GM19372 (cell line): ENCODE measurements around the gene MMP17.
A peak's percentile ranks its signal among the peaks of the same experiment; 100 is the strongest.
"Not testable (repeated sequence)": the region's sequence is repeated elsewhere in the genome, so short reads cannot be mapped to it uniquely, and the experiment has no call there.

ENCODE experiments used
- ATAC-seq: cut with Tn5 transposase; IDR thresholded peaks from one replicate; pipeline ENCODE4 v1.9.1; 2021; ENCODE audit warnings: mild to moderate bottlenecking, low read depth, moderate library complexity; ENCODE audit not compliant: unreplicated experiment

Gene MMP17

GRCh38 chr12:131799828-131800593 is 28.2 kb upstream of the MMP17 start:
- no peak for ATAC-seq

DNA sequence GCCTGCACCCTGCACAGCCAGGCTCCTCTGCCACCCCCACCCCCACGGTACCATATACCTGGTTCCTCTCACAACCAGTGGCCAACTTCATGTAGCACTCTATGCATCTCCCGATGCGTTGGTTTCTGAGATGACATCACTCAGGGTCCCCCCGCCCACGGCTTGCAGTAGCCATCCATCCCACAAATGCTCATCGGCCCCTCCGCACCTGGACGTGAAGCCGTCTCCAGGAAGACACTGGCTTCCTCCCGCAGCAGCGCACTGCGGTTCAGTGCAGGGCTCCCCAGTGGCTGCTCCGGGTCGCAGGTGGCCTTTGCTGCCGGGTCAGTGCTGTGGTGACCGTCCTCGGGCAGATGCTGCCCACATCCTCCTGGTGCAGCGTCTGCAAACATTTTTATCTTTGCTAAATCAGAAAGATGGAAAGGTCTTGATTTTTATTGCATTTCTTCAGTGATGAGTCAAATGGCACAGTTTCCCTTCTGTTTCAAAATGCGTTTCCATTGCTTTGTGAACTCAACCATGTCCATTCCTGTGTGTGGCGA is 27.5 kb upstream of the MMP17 start:
- no peak for ATAC-seq

DNA sequence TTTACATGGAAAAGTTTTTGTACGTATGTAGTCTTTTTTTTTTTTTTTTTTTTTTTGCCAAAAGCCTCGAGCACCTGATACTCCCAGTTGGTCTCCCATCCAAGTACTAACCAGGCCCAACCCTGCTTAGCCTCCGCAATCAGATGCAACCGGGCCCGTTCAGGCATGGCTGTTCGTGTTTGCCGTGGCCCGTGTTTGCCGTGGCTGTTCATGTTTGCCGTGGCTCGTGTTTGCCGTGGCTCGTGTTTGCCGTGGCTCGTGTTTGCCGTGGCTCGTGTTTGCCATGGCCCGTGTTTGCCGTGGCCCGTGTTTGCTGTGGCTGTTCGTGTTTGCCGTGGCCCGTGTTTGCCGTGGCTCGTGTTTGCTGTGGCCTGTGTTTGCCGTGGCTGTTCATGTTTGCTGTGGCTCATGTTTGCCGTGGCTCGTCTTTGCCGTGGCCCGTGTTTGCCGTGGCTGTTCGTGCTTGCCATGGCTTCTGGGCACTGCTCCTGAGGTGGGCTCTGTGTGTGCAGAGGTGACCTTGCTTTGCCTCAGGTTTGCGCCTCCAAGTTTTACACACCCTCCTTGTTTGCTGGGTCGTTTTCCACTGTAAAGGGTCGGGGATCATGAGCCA is 26.8 kb upstream of the MMP17 start:
- no peak for ATAC-seq

DNA sequence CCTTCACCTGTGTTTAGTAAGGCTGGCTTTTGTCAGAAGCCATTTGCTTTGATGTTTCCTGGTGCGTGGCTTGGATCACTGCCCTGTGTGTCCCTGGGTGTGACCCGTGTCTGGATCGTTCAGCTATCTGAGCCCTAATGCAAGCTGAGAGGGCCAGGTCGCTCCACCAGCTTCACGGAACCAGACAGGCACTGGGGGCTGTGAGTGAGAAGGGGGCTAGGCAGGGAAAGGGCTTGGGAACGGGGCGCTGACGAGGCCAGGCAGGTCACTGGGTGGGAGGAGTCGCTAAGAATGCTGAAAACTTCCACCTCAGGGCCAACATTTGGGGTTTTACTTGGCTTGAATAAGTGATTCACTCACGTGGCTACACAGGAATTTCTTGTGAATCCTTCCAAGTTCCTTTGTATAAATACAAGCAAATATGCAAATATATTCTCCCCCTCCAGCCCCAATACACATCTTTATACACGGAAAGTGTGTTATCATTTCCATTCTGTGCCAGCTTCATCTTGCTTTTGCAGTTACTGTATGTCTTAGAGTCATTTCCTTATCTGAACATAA is 24.2 kb upstream of the MMP17 start:
- ATAC-seq: no peak

- no peak for ATAC-seq
Observed at GRCh38 chr12:131805421-131805820, 22.8 kb upstream of the MMP17 start.

DNA sequence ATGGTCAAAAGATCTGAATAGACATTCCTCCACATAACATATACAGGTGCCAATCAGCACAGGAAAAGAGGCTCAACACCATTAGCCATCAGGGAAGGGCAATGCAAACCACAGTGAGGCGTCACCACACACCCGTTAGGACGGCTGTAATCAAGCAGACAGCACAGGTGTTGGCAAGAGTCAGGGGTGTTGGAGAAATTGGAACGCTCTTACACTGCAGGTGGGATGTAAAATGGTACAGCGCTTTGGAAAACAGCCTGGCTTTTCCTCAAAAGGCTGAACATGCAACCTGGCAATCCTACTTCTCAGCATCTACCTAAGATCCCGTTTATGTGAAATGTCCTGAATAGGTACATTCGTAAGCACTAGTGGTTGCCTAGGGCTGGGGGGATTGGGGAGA is 21.5 kb upstream of the MMP17 start:
- ATAC-seq: no peak

GRCh38 chr12:131808744-131809371 is 19.3 kb upstream of the MMP17 start:
- ATAC-seq: peak; percentile 73

- not testable (repeated sequence) for ATAC-seq
Observed at GRCh38 chr12:131809476-131810254, 18.5 kb upstream of the MMP17 start.

DNA sequence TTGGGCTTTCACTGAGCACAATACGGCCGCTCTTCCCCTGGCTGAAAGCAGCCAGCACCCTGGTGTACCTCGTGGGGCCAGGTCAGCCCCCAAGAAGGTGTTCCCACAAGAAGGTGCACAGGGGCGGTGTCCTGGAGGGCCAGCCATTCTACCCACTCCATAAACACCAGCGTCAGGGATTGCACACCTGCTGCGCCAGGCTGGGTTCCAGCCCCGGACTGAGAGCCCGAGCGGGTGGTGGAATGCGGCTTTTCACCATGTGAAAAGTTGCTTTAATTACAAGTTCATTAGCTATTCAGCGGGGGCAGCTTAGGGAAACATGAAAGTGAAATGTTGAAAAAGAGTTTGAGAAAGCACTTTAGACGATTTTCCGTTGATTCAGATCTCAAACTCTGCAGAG is 17.5 kb upstream of the MMP17 start:
- no peak for ATAC-seq

- no peak for ATAC-seq
Observed at GRCh38 chr12:131815131-131815530, 13.1 kb upstream of the MMP17 start.

DNA sequence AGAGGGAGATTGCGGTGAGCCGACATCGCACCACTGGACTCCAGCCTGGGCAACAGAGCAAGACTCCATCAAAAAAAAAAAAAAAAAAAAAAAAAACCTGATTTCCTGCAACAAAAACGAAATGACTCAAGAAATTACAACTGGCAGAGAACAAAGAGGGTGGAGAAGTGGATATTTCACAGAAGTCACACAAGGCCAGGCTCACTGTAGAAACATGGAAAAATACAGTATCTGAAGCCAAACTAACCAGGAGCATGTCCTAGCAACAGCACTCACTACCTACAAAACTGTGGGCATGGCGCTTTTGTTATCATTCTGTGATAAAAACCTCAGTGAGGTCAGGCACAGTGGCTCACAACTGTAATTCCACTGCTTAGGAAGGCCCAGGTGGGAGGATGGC is 11.7 kb upstream of the MMP17 start:
- no peak for ATAC-seq

DNA sequence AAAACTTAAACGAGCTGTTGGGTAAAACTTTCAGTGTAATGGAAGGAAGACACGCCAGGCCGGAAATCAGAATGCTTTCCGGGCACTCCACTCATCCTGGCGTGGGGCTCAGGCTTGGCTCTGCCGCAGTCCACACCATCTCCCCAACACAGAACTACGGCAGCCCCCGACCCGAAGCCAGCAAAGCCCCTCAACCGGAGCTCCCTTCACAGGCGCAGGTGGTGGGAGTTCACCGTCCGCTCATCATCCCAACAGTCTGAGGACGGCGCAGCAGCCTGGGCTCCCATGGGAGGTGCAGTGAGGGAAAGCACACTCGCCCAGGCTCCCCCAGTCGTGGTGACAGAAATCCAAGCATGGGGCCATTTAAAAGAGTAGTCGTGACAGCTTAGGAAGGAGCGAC is 11.0 kb upstream of the MMP17 start:
- ATAC-seq: no peak

DNA sequence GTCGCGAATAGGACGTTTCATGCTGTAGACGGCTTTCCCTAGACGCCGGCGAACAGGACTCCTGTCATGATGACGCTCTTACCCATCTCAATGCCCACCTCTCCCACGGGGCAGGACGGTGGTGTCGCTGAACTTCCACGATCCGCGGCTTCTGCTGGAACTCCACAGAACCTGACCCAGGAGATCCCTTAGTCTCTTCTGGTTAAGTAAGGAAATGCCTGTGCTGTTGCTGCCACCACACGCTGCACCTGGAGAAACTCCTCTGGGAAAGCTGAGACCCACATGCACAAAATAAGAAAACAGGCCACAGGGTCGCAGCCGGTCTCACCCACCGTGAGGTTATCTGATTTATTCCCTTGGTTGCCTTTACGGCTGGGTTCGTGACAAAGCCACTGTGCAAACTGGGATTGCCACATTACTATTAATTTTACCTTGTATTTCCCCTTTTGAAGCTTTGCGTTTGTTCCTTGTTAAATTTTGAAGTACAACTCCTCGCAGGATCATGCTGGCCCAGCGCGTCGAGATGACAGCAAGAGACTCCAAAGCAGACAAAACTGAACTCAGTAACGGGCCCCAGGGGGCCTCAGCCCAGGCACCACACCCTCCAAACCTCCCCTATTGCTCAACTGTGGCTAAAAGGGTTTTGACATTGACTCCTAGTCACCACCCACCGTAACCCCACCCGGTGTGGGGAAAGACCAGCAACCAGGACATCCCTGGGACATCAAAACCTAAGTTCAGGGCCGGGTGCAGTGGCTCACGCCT is 9.2 kb upstream of the MMP17 start:
- no peak for ATAC-seq

DNA sequence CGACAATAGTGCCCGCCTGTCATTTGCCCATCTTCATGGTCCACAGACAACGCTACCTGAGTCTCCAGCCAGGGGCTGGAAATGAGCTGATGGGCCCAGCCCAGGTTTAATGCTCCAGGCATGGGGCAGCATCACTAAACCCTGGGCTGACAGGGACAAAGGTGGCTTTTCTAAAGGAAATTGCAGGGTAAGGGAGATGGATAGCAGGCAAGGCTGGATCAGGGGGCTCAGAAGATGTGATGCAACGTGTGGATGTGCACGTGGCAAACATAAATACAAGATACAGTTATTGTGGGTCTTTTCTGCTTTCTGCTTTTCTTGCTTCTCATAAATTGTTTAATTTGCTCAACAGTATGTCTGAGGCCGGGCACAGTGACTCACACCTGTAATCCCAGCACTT is 3.7 kb upstream of the MMP17 start:
- ATAC-seq: no peak

GRCh38 chr12:131825146-131825892 is 2.9 kb upstream of the MMP17 start:
- ATAC-seq: no peak

DNA sequence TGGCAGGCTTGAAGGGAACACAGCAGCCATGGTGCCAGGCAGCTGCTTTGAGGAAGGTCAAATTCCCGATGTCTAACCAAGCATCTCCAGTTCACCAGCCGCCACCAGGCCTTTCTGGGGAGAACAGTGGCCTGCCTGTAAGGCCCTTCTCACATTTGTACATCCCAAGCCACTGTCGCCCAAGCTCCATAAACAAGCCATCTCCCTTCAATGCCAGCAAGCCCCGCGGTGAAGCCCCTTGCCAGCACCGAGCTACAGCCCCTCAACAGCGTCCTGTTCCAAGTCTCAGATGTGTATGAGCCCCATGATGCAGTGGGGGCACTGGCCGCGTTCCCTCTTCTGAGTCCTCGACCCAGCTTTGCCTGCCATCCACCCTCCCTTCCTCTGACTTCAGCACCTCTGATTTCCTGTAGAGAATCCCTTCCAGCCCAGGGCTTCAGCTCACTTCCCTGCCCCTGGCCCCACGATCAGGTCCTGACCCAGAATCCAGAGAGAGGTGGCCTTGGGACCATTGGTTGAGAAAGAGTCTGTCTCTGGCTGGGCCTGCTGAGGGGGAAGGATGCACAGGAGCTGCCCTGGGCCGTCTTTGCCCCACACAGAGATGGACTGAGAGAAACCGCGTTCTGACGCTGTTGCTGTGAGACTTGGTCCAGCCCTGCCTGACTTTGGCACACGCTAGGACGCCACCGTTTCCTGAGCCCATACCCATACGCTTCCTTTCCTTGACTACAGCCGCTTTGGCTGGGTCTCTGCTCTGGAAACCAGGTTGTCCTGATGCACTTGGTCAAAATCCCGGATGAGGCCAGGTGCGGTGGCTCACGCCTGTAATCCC is 1.9 kb upstream of the MMP17 start:
- no peak for ATAC-seq

DNA sequence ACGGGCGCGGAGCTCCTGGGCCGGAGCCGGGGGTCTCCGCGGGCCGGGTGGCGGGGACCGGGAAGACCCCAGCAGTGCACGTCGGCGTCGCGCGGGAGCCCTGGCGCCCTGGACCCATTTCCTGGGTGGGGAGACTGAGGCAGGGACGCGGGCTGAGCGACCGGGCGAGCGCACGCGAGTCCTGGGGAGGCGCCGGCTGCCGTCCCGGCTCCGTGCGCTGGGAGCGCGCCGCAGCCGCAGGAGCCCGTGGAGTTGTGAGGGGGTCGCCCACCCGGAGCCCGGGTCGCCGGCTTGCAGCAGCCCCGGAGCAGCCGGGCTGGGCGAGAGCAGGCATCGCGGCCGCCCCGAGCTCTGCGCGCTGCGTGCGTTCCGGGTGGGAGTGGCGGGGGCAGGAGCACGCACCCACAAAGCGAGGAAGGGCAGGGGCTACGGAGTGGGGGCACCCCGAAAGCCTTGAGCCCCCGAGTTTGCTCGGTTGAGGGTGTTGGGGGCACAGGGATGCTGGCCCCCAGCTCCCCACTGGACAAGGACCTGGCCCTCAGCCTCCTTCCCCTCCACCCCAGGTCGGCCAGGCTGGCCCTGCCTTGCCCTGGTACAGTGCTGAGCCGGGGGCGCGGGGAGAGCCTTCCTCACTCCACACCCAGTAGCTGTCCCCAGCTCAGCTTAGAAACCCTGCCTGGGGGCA is 620 bp downstream of the MMP17 start:
- no peak for ATAC-seq

DNA sequence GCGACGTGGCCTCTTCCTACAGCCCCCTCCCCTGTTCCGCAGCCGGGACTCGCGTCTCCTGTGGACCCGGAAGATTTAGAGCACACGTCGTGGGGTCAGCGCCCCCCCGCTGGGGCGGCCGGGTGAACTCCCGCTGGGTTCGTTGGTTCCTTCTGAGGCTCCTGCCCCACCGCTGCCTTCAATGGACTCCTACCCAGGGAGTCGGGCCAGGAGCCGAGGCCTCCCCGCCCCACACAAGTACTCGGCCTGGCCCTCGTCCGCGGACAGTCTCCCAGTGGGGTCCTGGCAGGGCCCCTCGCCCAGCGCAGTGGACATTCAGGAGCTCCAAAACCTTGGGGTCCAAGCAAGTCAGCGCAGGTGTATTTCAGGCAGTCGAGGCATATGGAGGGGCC is 1.2 kb downstream of the MMP17 start:
- ATAC-seq: no peak
